ENCODE data around the gene INS. TPM values are rescaled to one million over a fixed set of nuclear protein-coding genes. Genes with fewer than 3 reads are reported as not detected.
A peak's percentile ranks its signal among the peaks of the same experiment; 100 is the strongest.
"Not testable (repeated sequence)": the region's sequence is repeated elsewhere in the genome, so short reads cannot be mapped to it uniquely, and the experiment has no call there.

INS gene
- polyA plus RNA-seq, 6 donors from 2014 or later = not detected

DNA sequence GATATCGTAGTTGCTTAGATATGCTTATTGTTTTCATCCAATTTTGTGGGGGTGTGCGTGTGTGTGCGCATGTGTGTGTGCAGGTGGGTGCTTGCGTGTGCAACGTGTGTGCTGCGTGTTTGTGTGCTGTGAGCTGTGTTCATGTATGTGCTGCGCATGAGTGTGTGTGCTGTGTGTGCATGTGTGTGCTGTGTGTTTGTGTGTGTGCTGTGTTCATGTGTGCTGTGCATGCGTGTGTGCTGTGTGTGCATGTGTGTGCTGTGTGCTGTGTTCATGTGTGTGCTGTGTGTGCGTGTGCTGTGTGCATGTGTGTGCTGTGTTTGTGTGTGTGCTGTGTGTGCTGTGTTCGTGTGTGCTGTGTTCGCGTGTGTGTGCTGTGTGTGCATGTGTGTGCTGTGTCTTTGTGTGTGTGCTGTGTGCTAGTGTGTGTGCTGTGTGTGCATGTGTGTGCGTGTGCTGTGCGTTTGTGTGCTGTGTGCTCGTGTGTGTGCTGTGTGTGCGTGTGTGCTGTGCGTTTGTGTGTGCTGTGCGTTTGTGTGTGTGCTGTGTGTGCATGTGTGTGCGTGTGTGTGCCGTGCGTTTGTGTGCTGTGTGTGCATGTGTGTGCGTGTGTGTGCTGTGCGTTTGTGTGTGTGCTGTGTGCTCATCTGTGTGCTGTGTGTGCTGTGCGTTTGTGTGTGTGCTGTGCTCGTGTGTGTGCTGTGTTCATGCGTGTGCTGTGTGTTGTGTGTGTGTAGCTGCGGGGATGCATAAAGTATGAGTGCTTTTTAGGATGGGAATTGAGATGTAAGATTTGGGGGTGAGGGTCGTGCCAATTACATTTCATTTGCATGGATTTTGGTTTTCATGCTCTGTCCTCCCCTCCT, 29.4 kb downstream of the INS start:
- H3K4me3 Mint-ChIP-seq = peak overlapping the region in 1 of 8 donors; percentile 6
- no peak for ATAC-seq (ENCODE audit: low read depth in 2 of 2)
- DNase-seq = no peak
- peak overlapping the region in 2 of 6 donors; percentile 68 to 70 for H3K27ac Mint-ChIP-seq
- peaks cover 1 to 12% (median 9%) of the 10 kb centered on the region in 3 donors for H3K4me1 Mint-ChIP-seq
- H3K36me3 Mint-ChIP-seq = peaks cover 0 to 11% of the 10 kb centered on the region in 2 donors
- peaks cover 18 to 77% (median 70%) of the 10 kb centered on the region in 3 donors for H3K27me3 Mint-ChIP-seq
- H3K9me3 Mint-ChIP-seq = peaks cover 0 to 15% (median 2%) of the 10 kb centered on the region in 7 donors

DNA sequence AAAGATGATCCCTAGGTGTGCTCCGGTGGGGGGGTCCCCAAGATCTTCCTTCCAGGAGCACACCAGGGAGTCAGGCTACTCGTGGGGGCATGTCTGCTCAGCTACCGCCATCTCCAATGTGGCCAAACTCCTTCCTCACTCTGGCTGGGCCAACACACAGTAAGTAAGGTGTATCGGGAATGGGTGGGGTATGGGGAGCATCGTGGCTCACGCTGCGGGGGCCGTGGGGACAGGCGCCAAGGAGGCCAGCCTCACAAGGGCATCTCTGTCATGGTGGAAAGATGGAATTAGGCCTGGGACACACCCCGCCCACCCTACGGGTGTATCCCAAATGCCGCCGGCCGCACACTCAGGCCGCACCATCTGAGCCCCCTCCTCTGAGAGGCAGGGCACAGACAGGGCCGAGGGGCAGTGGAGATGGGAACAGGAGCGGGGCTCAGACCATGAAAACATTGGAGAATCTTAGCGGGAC, 30.1 kb downstream of the INS start:
- H3K27me3 Mint-ChIP-seq = peaks cover 16 to 77% (median 63%) of the 10 kb centered on the region in 3 donors
- ATAC-seq (ENCODE audit: low read depth in 2 of 2) = no peak
- H3K36me3 Mint-ChIP-seq = peaks cover 0 to 11% of the 10 kb centered on the region in 2 donors
- DNase-seq = no peak
- H3K4me1 Mint-ChIP-seq = peaks cover 1 to 12% (median 5%) of the 10 kb centered on the region in 3 donors
- peak overlapping the region in 1 of 6 donors; percentile 68 for H3K27ac Mint-ChIP-seq
- H3K9me3 Mint-ChIP-seq = peaks cover 0 to 22% (median 2%) of the 10 kb centered on the region in 7 donors
- H3K4me3 Mint-ChIP-seq = no peak overlapping the region

DNA sequence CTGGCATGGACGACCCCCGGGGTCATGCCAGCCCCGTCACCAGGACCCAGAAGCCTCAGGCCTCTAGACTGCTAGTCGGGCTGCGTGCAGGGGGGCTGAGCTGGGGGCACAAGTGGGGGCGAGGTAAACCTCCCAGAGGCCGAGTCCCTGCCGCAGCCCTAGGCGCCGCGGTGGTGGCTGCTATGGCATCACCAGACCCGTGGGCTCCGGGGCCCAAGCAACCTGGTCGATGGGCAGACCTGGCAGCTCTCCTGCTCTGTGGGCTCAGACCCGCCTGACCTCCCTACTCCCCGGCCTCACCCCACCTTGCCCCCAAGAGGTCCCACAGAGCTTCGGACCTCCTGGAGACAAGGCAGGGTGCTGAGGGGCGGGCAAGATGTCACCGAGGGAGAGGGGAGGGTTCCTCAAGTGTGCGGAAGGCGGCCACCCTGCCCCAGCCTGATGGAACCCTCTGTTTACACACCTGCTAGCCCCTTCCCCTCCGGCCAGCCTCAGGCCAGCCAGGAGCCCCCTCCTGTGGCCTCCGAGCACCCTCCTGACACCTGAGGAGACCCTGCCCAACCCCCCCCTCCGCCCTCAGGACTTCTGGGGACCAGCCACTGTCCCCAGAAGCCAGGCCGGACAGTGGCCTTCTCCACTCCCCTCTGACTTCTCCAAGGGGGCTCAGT, 31.2 kb downstream of the INS start:
- Mint-ChIP-seq H3K36me3 (peaks cover 0 to 19% of the 10 kb centered on the region in 2 donors), H3K27me3 (peaks cover 11 to 77% (median 63%) of the 10 kb centered on the region in 3 donors), H3K9me3 (peaks cover 0 to 23% (median 2%) of the 10 kb centered on the region in 7 donors), H3K27ac (no peak overlapping the region), H3K4me3 (no peak overlapping the region), H3K4me1 (peaks cover 1 to 12% (median 4%) of the 10 kb centered on the region in 3 donors)
- ATAC-seq (ENCODE audit: low read depth in 2 of 2) (no peak), DNase-seq (no peak)

DNA sequence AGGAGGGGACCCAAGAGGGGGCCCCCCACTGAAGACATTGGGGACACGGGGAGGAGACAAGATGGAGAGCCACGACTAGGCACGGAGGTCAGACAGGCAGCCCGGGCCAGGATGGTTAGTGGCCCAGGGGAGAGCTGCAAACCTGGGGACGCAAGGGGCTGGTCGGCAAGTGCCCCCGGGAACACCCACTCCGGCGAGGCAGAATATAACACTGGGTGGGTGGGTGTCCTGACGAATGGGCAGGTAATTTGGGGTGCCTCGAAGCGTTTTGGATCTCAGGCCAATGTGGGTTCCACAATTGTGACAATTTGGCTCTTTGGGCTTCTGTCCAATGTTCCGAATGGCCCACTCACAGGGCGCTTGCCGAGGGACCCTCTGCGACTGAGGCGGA, 31.7 kb downstream of the INS start:
- H3K4me3 Mint-ChIP-seq = peak overlapping the region in 1 of 8 donors; percentile 33
- peaks cover 0 to 25% of the 10 kb centered on the region in 2 donors for H3K36me3 Mint-ChIP-seq
- DNase-seq = no peak
- H3K9me3 Mint-ChIP-seq = peaks cover 0 to 23% (median 2%) of the 10 kb centered on the region in 7 donors
- H3K4me1 Mint-ChIP-seq = peaks cover 1 to 12% (median 4%) of the 10 kb centered on the region in 3 donors
- H3K27ac Mint-ChIP-seq = no peak overlapping the region
- H3K27me3 Mint-ChIP-seq = peaks cover 11 to 77% (median 63%) of the 10 kb centered on the region in 3 donors
- no peak for ATAC-seq (ENCODE audit: low read depth in 2 of 2)

DNA sequence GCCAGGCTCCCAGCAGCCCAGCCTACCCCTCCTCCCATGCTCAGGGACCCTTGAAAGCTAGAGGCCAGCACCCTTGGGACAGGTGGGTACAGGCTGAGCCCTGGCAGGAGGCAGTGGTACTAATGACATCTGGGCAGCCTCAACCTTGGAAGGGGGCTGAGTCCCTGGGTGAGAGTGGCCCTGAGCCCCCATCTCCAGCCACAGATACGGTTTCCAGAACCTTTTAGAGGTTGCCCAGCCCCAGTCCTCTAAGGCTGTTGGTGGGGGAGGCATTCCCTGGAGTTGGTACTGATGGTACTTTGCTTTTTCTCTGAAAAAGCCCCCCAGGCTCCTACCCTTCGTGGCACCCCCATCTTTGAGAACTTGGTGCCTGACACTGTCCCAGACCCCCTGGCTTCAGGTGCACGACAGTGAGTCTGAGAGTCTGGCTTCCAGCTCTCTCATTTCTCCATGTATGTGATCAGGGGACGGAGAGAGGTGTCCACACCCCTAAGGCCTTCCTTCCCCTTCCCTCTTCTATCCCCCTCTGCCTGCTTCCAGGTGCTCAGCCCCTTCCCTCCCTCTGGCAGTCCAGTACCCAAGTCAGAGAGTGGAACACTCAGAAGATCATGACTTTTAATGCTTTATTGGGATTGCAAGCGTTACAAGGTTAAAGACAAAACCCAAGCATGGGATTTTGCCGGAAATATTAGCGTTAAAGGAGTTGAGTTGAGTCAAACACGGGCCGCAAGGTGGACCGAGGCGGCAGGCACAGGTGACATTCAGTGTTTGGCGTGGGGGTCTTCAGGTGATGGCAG, 32.3 kb downstream of the INS start:
- H3K36me3 Mint-ChIP-seq = peaks cover 0 to 26% of the 10 kb centered on the region in 2 donors
- no peak overlapping the region for H3K27ac Mint-ChIP-seq
- H3K9me3 Mint-ChIP-seq = peaks cover 0 to 23% (median 2%) of the 10 kb centered on the region in 7 donors
- H3K27me3 Mint-ChIP-seq = peaks cover 11 to 79% (median 66%) of the 10 kb centered on the region in 3 donors
- DNase-seq (no peak), ATAC-seq (ENCODE audit: low read depth in 2 of 2) (no peak)
- H3K4me3 Mint-ChIP-seq = no peak overlapping the region
- peaks cover 1 to 12% (median 4%) of the 10 kb centered on the region in 3 donors for H3K4me1 Mint-ChIP-seq

DNA sequence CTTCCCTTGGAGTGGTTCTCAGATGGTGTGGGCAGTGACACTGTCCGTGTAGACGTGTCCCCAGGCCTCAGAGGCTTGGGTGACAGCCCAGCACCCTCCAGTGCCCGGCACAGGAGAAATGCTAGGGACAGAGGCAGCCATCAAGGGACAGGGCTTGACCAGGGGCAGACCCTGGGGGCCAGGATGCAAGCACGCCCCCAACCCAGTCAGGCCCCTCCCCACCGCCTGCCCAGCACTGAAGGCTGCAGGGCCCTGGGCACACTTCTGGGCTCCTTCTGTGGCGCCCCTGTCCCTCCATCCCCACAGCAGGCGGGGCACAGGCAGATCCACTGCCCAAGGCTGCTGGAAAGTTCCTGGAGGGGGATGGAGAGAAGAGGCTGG, 32.9 kb downstream of the INS start:
- peaks cover 11 to 79% (median 66%) of the 10 kb centered on the region in 3 donors for H3K27me3 Mint-ChIP-seq
- no peak overlapping the region for H3K4me3 Mint-ChIP-seq
- ATAC-seq (ENCODE audit: low read depth in 2 of 2) (no peak), DNase-seq (no peak)
- peaks cover 0 to 23% (median 2%) of the 10 kb centered on the region in 7 donors for H3K9me3 Mint-ChIP-seq
- H3K36me3 Mint-ChIP-seq = peaks cover 0 to 26% of the 10 kb centered on the region in 2 donors
- peaks cover 1 to 12% (median 4%) of the 10 kb centered on the region in 3 donors for H3K4me1 Mint-ChIP-seq
- H3K27ac Mint-ChIP-seq = no peak overlapping the region

DNA sequence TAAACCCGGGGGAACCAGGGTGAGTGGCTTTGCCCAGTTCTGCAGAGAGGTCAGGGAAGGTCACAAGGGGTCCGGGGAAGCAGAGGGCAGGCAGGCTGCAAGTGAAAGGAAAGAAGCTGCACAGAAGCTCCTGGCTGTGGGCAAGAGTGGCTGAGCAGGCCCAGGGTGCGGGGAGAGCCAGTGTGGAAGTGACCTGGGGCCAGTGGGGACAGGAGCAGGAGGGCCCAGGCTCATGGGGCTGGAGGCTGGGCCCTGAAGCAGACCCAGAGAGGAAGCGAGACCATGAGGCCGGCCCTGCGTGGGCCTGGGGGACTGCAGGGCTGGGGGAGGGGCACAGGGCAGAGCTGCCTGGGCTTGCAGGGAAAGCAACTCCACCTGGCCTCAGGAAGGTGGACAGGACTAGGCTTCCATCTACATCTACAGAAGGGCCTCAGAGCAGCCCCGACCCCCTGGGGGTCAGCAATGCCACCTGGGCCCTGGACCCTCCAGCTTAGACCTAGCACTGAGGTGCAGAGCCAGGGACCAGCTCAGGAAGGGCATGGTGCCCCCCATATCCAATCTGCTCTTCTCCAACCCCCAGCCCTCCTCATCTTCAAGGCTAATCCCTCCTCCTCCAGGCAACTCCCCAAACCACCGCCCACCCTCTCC, 33.4 kb downstream of the INS start:
- no peak overlapping the region for H3K4me3 Mint-ChIP-seq
- no peak overlapping the region for H3K27ac Mint-ChIP-seq
- peaks cover under 1 to 12% (median 1%) of the 10 kb centered on the region in 3 donors for H3K4me1 Mint-ChIP-seq
- peaks cover 11 to 77% (median 63%) of the 10 kb centered on the region in 3 donors for H3K27me3 Mint-ChIP-seq
- H3K36me3 Mint-ChIP-seq = peaks cover 0 to 26% of the 10 kb centered on the region in 2 donors
- peaks cover 0 to 23% (median 2%) of the 10 kb centered on the region in 7 donors for H3K9me3 Mint-ChIP-seq
- DNase-seq (no peak), ATAC-seq (ENCODE audit: low read depth in 2 of 2) (no peak)

DNA sequence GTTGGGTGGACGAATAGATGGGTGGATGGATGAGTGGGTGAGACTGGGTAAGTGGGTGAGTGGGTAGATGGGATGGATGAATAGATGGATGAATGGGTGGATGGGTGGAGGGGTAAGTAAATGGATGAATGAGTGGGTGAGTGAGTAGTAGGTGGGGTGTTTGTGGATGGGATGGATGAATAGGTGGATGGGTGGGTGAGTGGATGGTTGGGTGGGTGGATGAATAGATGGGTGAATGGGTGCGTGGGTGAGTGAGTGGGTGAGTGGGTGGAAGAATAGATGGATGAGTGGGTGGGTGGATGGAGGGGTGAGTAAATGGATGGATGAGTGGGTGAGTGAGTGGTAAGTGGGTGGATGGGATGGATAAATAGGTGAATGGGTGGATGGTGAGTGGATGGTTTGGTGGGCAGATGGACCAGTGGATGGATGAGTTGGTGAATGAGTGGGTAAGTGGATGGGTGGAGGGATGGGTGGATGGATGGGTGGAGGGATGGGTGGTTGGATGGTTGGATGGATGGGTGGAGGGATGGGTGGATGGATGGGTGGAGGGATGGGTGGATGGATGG, 34.4 kb downstream of the INS start:
- Mint-ChIP-seq H3K27me3 (peaks cover 5 to 70% (median 59%) of the 10 kb centered on the region in 3 donors), H3K27ac (no peak overlapping the region), H3K4me3 (no peak overlapping the region), H3K9me3 (peaks cover 0 to 18% (median 1%) of the 10 kb centered on the region in 7 donors), H3K36me3 (peaks cover 0 to 23% of the 10 kb centered on the region in 2 donors), H3K4me1 (peaks cover 0 to 12% (median 1%) of the 10 kb centered on the region in 3 donors)
- ATAC-seq (ENCODE audit: low read depth in 2 of 2) = no peak
- no peak for DNase-seq

DNA sequence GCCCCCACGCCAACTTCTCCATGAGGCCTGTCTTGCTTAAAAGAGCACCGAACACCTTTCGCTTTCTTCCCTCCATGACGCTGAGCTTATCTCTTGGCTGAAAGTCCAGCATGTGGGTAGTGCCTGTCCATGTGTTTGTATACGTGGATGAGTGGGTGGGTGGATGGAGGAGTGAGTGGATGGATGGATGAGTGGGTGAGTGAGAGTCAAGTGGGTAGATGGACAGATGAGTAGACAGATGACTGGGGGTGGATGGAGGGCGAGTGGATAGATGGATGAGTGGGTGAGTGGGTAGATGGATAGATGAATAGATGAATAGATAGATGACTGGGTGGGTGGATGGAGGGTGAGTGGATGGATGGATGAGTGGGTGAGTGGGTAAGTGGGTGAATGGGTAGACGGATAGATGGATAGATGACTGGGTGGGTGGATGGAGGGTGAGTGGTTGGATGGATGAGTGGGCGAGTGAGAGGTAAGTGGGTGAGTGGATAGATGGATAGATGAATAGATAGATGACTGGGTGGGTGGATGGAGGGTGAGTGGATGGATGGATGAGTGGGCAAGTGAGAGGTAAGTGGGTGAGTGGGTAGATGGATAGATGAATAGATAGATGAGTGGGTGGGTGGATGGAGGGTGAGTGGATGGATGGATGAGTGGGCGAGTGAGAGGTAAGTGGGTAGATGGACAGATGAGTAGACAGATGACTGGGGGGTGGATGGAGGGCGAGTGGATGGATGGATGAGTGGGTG, 36.1 kb downstream of the INS start:
- not testable (repeated sequence) for ATAC-seq (ENCODE audit: low read depth in 2 of 2); H3K4me3 Mint-ChIP-seq; DNase-seq; H3K27ac Mint-ChIP-seq; H3K4me1 Mint-ChIP-seq
- Mint-ChIP-seq H3K9me3 (peaks cover 0 to 10% (median 0%) of the 10 kb centered on the region in 7 donors), H3K36me3 (peaks cover 0 to 15% of the 10 kb centered on the region in 2 donors), H3K27me3 (peaks cover 4 to 75% (median 62%) of the 10 kb centered on the region in 3 donors)

DNA sequence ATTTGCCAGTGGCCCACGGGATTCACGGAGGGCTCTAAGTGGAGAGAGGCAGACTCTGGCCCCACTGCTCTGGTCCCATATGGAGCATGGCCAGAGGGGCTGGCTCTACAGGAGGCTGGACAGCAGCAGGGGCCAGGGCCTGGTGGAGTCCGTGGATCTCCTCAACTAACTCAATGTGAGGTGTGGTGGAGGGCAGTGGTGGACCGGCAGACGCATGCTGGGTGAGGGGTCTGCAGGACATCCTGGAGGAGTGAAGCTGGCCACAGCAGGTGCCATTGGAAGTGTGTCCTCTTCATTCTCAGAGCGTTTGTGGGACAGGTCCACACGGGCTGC, 37.4 kb downstream of the INS start:
- no peak for ATAC-seq (ENCODE audit: low read depth in 2 of 2)
- peaks cover 0 to 10% (median 0%) of the 10 kb centered on the region in 7 donors for H3K9me3 Mint-ChIP-seq
- DNase-seq = no peak
- peaks cover 0 to 15% of the 10 kb centered on the region in 2 donors for H3K36me3 Mint-ChIP-seq
- H3K27ac Mint-ChIP-seq = no peak overlapping the region
- H3K27me3 Mint-ChIP-seq = peaks cover 11 to 72% (median 62%) of the 10 kb centered on the region in 3 donors
- H3K4me3 Mint-ChIP-seq = no peak overlapping the region
- peaks cover 0 to 6% (median 0%) of the 10 kb centered on the region in 3 donors for H3K4me1 Mint-ChIP-seq

DNA sequence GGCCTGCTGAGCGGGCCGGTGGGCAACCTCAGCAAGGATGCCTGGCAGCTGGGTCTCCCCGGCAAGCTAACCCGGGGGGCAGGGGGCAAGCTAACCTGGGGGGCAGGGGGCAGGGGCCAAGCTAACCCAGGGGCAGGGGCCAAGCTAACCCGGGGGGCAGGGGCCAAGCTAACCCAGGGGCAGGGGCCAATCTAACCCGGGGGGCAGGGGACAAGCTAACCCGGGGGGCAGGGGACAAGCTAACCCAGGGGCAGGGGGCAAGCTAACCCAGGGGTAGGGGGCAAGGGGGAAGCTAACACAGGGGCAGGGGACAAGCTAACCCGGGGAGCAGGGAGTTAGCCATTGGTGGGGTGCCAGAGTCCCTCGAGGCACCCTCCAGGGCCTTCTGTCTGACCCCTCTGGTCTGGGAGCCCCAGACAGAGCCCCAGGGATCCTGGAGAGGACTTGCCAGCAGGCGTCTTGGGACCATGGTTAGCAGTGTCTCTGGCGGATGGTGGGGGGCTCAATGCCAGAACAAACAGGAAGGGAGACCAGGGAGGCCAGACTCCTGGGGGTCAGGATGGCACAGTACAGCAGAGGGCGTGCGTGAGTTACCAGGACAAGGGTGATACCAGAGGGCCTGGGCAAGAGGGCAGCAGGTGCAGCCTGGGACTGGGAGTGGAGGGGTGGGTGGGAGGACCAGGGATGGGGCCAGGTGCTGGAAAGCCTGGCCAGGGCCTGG, 37.9 kb downstream of the INS start:
- Mint-ChIP-seq H3K9me3 (peaks cover 0 to 10% (median 0%) of the 10 kb centered on the region in 7 donors), H3K4me3 (no peak overlapping the region), H3K27me3 (peaks cover 17 to 72% (median 67%) of the 10 kb centered on the region in 3 donors), H3K27ac (no peak overlapping the region), H3K4me1 (peaks cover 0 to 6% (median 0%) of the 10 kb centered on the region in 3 donors), H3K36me3 (peaks cover 0 to 15% of the 10 kb centered on the region in 2 donors)
- DNase-seq (no peak), ATAC-seq (ENCODE audit: low read depth in 2 of 2) (no peak)
